ENCODE results near the gene DHFR. TPM values are rescaled to one million over a fixed set of nuclear protein-coding genes. Genes with fewer than 3 reads are reported as not detected.

The DHFR gene
- 31.2 and 44.6 TPM in 2 replicates for total RNA-seq

GRCh38 chr5:80654391-80655230, at the start of gene DHFR, which contains the start of gene MSH3:
DHFR (minus strand) TSS chr5:80654983; CDS start chr5:80654489, 494 bp downstream.
MSH3 (plus strand) TSS chr5:80654652; CDS start chr5:80654728, 76 bp downstream.

Small RNA genes within 50 kb of the gene (small RNA-seq; reads per million reads assigned to genes)
- gene DBIP2, result not detected
- gene MTRNR2L2, result not detected

Other genes with a start within 250 kb of the DHFR start
- gene ZFYVE16, start 246.9 kb downstream of the DHFR start, total RNA-seq, result 17.6 and 20.1 TPM in 2 replicates
- 2.5 and 5.5 TPM in 2 replicates for gene FAM151B, start 166.9 kb downstream of the DHFR start, total RNA-seq
- not detected in 2 replicates for gene ANKRD34B, start 84.7 kb downstream of the DHFR start, total RNA-seq
- gene MSH3, start 331 bp downstream of the DHFR start, total RNA-seq, result 11.0 and 20.7 TPM in 2 replicates

Measured in subcutaneous preadipocyte (primary cell).